Measurements from ENCODE around the gene LYPD6.

LYPD6 gene

GRCh38 chr2:149353421-149353820 lies 23.0 kb downstream of the LYPD6 start:
- DNase-seq = no peak

GRCh38 chr2:149355716-149356422 lies 25.5 kb downstream of the LYPD6 start:
- DNase-seq = no peak

GRCh38 chr2:149357058-149357457 lies 26.7 kb downstream of the LYPD6 start:
- DNase-seq = no peak

GRCh38 chr2:149360106-149360505 lies 29.7 kb downstream of the LYPD6 start:
- DNase-seq = no peak

GRCh38 chr2:149363958-149364357 lies 33.6 kb downstream of the LYPD6 start:
- DNase-seq = no peak

GRCh38 chr2:149364839-149365238 lies 34.5 kb downstream of the LYPD6 start:
- DNase-seq = no peak

- DNase-seq = no peak
These were observed 35.7 kb downstream of the LYPD6 start for GRCh38 chr2:149365931-149366583.

GRCh38 chr2:149370061-149370775 lies 39.8 kb downstream of the LYPD6 start:
- no peak for DNase-seq

GRCh38 chr2:149371476-149371875 lies 41.1 kb downstream of the LYPD6 start:
- DNase-seq = no peak

- no peak for DNase-seq
These were observed 45.5 kb downstream of the LYPD6 start for GRCh38 chr2:149375801-149376361.

- DNase-seq = no peak
These were observed 49.8 kb downstream of the LYPD6 start for GRCh38 chr2:149380205-149380604.

GRCh38 chr2:149383340-149383739 lies 53.0 kb downstream of the LYPD6 start:
- no peak for DNase-seq

- no peak for DNase-seq
These were observed 55.0 kb downstream of the LYPD6 start for GRCh38 chr2:149385350-149385749.

- DNase-seq = no peak
These were observed 57.0 kb downstream of the LYPD6 start for GRCh38 chr2:149387411-149387810.

GRCh38 chr2:149388120-149388816 lies 57.9 kb downstream of the LYPD6 start:
- no peak for DNase-seq

GRCh38 chr2:149389506-149390167 lies 59.2 kb downstream of the LYPD6 start:
- DNase-seq = no peak

GRCh38 chr2:149393614-149394013 lies 63.2 kb downstream of the LYPD6 start:
- no peak for DNase-seq

- no peak for DNase-seq
These were observed 64.5 kb downstream of the LYPD6 start for GRCh38 chr2:149394864-149395263.

- no peak for DNase-seq
These were observed 69.7 kb downstream of the LYPD6 start for GRCh38 chr2:149399934-149400615.

GRCh38 chr2:149400997-149401396 lies 70.6 kb downstream of the LYPD6 start:
- DNase-seq = no peak

- DNase-seq = no peak
These were observed 79.1 kb downstream of the LYPD6 start for GRCh38 chr2:149409506-149409905.

Data from activated CD4-positive, CD25-positive, alpha-beta regulatory T cell (primary cell).